Mesenchymal stem cell (in vitro differentiated cells and primary cell): Measurements from ENCODE around the gene GABRR3.

Experiments used
- DNase-seq: peaks from one replicate; pipeline ENCODE4 v3.0.0-alpha.2; 2013
- H2AFZ ChIP-seq: one replicate; pipeline ENCODE4 v1.6.1; 2013; ENCODE audit warnings: low read depth, mild to moderate bottlenecking, control low read depth, inconsistent platforms, low read length, moderate library complexity
- H2AK5ac ChIP-seq: 2 replicates; pipeline ENCODE4 v1.6.1; 2013; ENCODE audit warnings: low read length, moderate library complexity, mild to moderate bottlenecking, inconsistent platforms; ENCODE audit not compliant: severe bottlenecking
- H2BK120ac ChIP-seq: one replicate; pipeline ENCODE4 v1.6.1; 2013; ENCODE audit warnings: low read depth, mild to moderate bottlenecking, inconsistent platforms, low read length, moderate library complexity
- H2BK12ac ChIP-seq, 2 experiments: one replicate each; pipeline ENCODE4 v1.6.1; 2013; ENCODE audit warnings: inconsistent platforms in 2 of 2, low read length in 2 of 2, mild to moderate bottlenecking in 2 of 2, moderate library complexity in 2 of 2, control low read depth in 1 of 2
- H2BK15ac ChIP-seq: one replicate; pipeline ENCODE4 v1.6.1; 2013; ENCODE audit warnings: mild to moderate bottlenecking, low read depth, inconsistent platforms; ENCODE audit not compliant: poor library complexity, severe bottlenecking
- H2BK5ac ChIP-seq: 2 replicates; pipeline ENCODE4 v1.6.1; 2013; ENCODE audit warnings: low read depth, mild to moderate bottlenecking, low read length, control low read depth, inconsistent platforms; ENCODE audit not compliant: poor library complexity, severe bottlenecking
- H3K14ac ChIP-seq, 2 experiments: one replicate each; pipeline ENCODE4 v1.6.1; 2013; ENCODE audit warnings: inconsistent platforms in 2 of 2, low read length in 2 of 2, control low read depth in 1 of 2, mild to moderate bottlenecking in 1 of 2, moderate library complexity in 1 of 2
- H3K18ac ChIP-seq, 2 experiments: one replicate each; pipeline ENCODE4 v1.6.1; 2013; ENCODE audit warnings: inconsistent platforms in 2 of 2, low read length in 2 of 2, control low read depth in 1 of 2, low read depth in 1 of 2, mild to moderate bottlenecking in 1 of 2
- H3K23ac ChIP-seq, 2 experiments: one replicate each; pipeline ENCODE4 v1.6.1; 2013; ENCODE audit warnings: inconsistent platforms in 2 of 2, low read length in 2 of 2, mild to moderate bottlenecking in 2 of 2, moderate library complexity in 2 of 2, control low read depth in 1 of 2
- H3K27ac ChIP-seq: 2 replicates; pipeline ENCODE4 v1.5.1; 2013; ENCODE audit warnings: mild to moderate bottlenecking, moderate library complexity, low read length, control low read depth, inconsistent platforms; ENCODE audit not compliant: poor library complexity, severe bottlenecking
- H3K27me3 ChIP-seq, 2 experiments: 2 replicates each; pipeline versions ENCODE4 v1.6.1 to v1.7.0; 2013; ENCODE audit warnings: low read length in 2 of 2, mild to moderate bottlenecking in 2 of 2, moderate library complexity in 2 of 2, control low read depth in 1 of 2, inconsistent platforms in 1 of 2; ENCODE audit not compliant: control insufficient read depth in 1 of 2, insufficient read depth in 1 of 2
- H3K36me3 ChIP-seq, 2 experiments: 2 replicates each; pipeline versions ENCODE4 v1.6.1 to v1.7.0; 2013; ENCODE audit warnings: low read length in 2 of 2, control low read depth in 1 of 2, inconsistent platforms in 1 of 2, low read depth in 1 of 2, mild to moderate bottlenecking in 1 of 2; ENCODE audit not compliant: insufficient read depth in 2 of 2, control insufficient read depth in 1 of 2
- H3K4ac ChIP-seq, 2 experiments: one replicate each; pipeline ENCODE4 v1.6.1; 2013; ENCODE audit warnings: inconsistent platforms in 2 of 2, low read length in 2 of 2, mild to moderate bottlenecking in 2 of 2, moderate library complexity in 2 of 2, control low read depth in 1 of 2, low read depth in 1 of 2
- H3K4me1 ChIP-seq: 2 replicates; pipeline ENCODE4 v1.6.1; 2013; ENCODE audit warnings: low read depth, low read length, control low read depth; ENCODE audit not compliant: control insufficient read depth, insufficient read depth
- H3K4me2 ChIP-seq: 2 replicates; pipeline ENCODE4 v1.6.1; 2013; ENCODE audit warnings: low read length, mild to moderate bottlenecking, inconsistent platforms; ENCODE audit not compliant: poor library complexity, severe bottlenecking
- H3K4me3 ChIP-seq, 2 experiments: 2 replicates each; pipeline versions ENCODE4 v1.5.1 to v1.7.0; 2013; ENCODE audit warnings: low read length in 2 of 2, mild to moderate bottlenecking in 2 of 2, control low read depth in 1 of 2, low read depth in 1 of 2; ENCODE audit not compliant: insufficient read depth in 1 of 2
- H3K79me1 ChIP-seq: replicated peaks from 2 replicates; pipeline ENCODE4 v1.6.1; 2013; ENCODE audit warnings: mild to moderate bottlenecking, control low read depth, low read length, inconsistent platforms; ENCODE audit not compliant: poor library complexity, severe bottlenecking
- H3K9ac ChIP-seq: 2 replicates; pipeline ENCODE4 v1.7.0; 2013; ENCODE audit warnings: mild to moderate bottlenecking, low read length, moderate library complexity
- H3K9me3 ChIP-seq: 2 replicates; pipeline ENCODE4 v1.7.0; 2013; ENCODE audit warnings: mild to moderate bottlenecking, low read length; ENCODE audit not compliant: control insufficient read depth
- H4K8ac ChIP-seq: one replicate; pipeline ENCODE4 v1.6.1; 2013; ENCODE audit warnings: inconsistent platforms, mild to moderate bottlenecking, low read length, moderate library complexity
- H4K91ac ChIP-seq: one replicate; pipeline ENCODE4 v1.6.1; 2013; ENCODE audit warnings: mild to moderate bottlenecking, low read length, inconsistent platforms
- WGBS: methylation state at CpG from one replicate; pipeline ENCODE4 v1.1.7; 2013; ENCODE audit warnings: mixed read lengths; 5-methylcytosine and 5-hydroxymethylcytosine counted together

Gene GABRR3

DNA sequence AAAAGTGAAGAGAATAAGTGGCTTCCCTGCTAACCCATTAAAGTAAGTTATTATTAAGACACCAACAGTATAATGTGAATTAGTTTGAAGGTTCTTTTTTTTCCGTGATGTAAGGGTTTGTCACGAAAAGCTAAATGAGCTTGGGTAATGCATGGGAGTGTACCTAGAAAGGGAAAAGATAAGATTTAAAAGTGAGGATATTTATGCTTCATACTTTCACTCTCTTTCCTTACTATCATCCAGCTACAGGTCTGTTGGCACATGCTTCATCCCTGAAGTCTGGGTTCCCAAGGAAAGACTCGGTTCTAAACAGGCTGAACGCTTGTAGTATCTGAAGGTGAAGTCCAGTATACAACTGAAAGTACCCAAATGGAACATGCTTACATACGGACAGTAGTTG is 36.0 kb downstream of the GABRR3 start:
- DNase-seq, result no peak
- H3K36me3 ChIP-seq, result no peaks in the 10 kb centered on the region
- H3K23ac ChIP-seq, result no peak overlapping the region
- no peak overlapping the region for H3K27ac ChIP-seq
- H3K27me3 ChIP-seq, result peaks cover 0 to 3% of the 10 kb centered on the region in 2 experiments
- H4K8ac ChIP-seq, result no peak overlapping the region
- H3K4me1 ChIP-seq, result no peaks in the 10 kb centered on the region
- H3K9me3 ChIP-seq, result no peaks in the 10 kb centered on the region
- no peaks in the 10 kb centered on the region for H3K79me1 ChIP-seq
- no peak overlapping the region for H2BK5ac ChIP-seq
- no peak overlapping the region for H2BK15ac ChIP-seq
- H2BK120ac ChIP-seq, result no peak overlapping the region
- H3K4me2 ChIP-seq, result no peak overlapping the region
- WGBS, result 82% methylated on average over 3 of the region's 5 CpGs
- H4K91ac ChIP-seq, result no peak overlapping the region
- no peak overlapping the region for H2AFZ ChIP-seq
- H2BK12ac ChIP-seq, result no peak overlapping the region
- no peak overlapping the region for H3K14ac ChIP-seq
- H3K9ac ChIP-seq, result no peak overlapping the region
- H2AK5ac ChIP-seq, result no peak overlapping the region
- H3K4ac ChIP-seq, result no peak overlapping the region
- H3K18ac ChIP-seq, result no peak overlapping the region
- no peak overlapping the region for H3K4me3 ChIP-seq

DNA sequence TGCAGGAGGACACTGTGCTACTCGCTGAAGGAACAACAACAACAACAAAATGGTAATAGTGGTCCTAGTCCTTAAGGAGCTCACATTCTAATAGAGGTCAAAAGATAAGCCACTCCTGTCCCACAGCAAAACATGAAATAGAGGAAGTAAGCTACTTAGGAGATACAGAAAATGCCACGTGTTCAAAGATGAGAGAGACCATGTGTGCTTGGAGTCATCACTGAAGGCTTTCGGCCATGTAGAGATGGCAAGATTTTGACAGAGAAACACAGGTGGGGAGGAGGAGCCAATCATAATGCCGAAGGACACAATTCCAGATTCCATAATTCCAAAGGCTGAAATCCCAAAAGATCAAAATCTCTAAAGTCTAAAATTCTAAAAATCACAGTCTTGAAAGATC is 38.1 kb downstream of the GABRR3 start:
- H3K14ac ChIP-seq, result no peak overlapping the region
- peaks cover 3 to 7% of the 10 kb centered on the region in 2 experiments for H3K27me3 ChIP-seq
- H3K36me3 ChIP-seq, result no peaks in the 10 kb centered on the region
- no peak overlapping the region for H2BK120ac ChIP-seq
- no peak overlapping the region for H2AK5ac ChIP-seq
- WGBS, result 90% methylated on average over 3 of the region's 4 CpGs
- no peak overlapping the region for H4K91ac ChIP-seq
- no peak overlapping the region for H4K8ac ChIP-seq
- H3K9ac ChIP-seq, result no peak overlapping the region
- H3K79me1 ChIP-seq, result no peaks in the 10 kb centered on the region
- H3K9me3 ChIP-seq, result no peaks in the 10 kb centered on the region
- no peak for DNase-seq
- no peak overlapping the region for H2BK5ac ChIP-seq
- no peak overlapping the region for H3K4me2 ChIP-seq
- H2AFZ ChIP-seq, result no peak overlapping the region
- H2BK12ac ChIP-seq, result no peak overlapping the region
- H3K18ac ChIP-seq, result no peak overlapping the region
- no peak overlapping the region for H3K23ac ChIP-seq
- no peak overlapping the region for H3K4me3 ChIP-seq
- no peak overlapping the region for H3K27ac ChIP-seq
- no peaks in the 10 kb centered on the region for H3K4me1 ChIP-seq
- H3K4ac ChIP-seq, result no peak overlapping the region
- H2BK15ac ChIP-seq, result no peak overlapping the region

GRCh38 chr3:97994328-97994945 is 40.7 kb downstream of the GABRR3 start:
- Histone ChIP-seq H2BK120ac (no peak overlapping the region), H3K27ac (no peak overlapping the region), H2BK5ac (no peak overlapping the region), H3K79me1 (no peaks in the 10 kb centered on the region), H3K27me3 (peaks cover 0 to 7% of the 10 kb centered on the region in 2 experiments), H3K36me3 (no peaks in the 10 kb centered on the region), H3K4me2 (no peak overlapping the region), H4K91ac (no peak overlapping the region), H3K9me3 (no peaks in the 10 kb centered on the region), H3K23ac (no peak overlapping the region), H3K4me3 (no peak overlapping the region), H3K9ac (no peak overlapping the region), H3K4me1 (no peaks in the 10 kb centered on the region), H3K4ac (no peak overlapping the region), H3K14ac (no peak overlapping the region), H2BK15ac (no peak overlapping the region), H2BK12ac (no peak overlapping the region), H4K8ac (no peak overlapping the region), H2AK5ac (no peak overlapping the region), H3K18ac (no peak overlapping the region), H2AFZ (no peak overlapping the region)
- 83% methylated on average over 1 of the region's 2 CpGs for WGBS
- DNase-seq, result no peak

- H3K27me3 ChIP-seq, result peaks cover 0 to 7% of the 10 kb centered on the region in 2 experiments
- no peak overlapping the region for H3K4me3 ChIP-seq
- no peaks in the 10 kb centered on the region for H3K9me3 ChIP-seq
- no peak overlapping the region for H3K27ac ChIP-seq
- H2AK5ac ChIP-seq, result no peak overlapping the region
- no peaks in the 10 kb centered on the region for H3K36me3 ChIP-seq
- no peak overlapping the region for H2BK15ac ChIP-seq
- no peak overlapping the region for H2BK12ac ChIP-seq
- no peak overlapping the region for H3K9ac ChIP-seq
- H4K91ac ChIP-seq, result no peak overlapping the region
- H4K8ac ChIP-seq, result no peak overlapping the region
- no peak overlapping the region for H3K4ac ChIP-seq
- H3K4me2 ChIP-seq, result no peak overlapping the region
- no peak overlapping the region for H2BK5ac ChIP-seq
- no peak for DNase-seq
- H3K79me1 ChIP-seq, result no peaks in the 10 kb centered on the region
- no peak overlapping the region for H2BK120ac ChIP-seq
- no peak overlapping the region for H3K14ac ChIP-seq
- no peak overlapping the region for H3K18ac ChIP-seq
- WGBS, result 8% methylated on average over 1 of the region's 2 CpGs
- H3K4me1 ChIP-seq, result no peaks in the 10 kb centered on the region
- H2AFZ ChIP-seq, result no peak overlapping the region
- H3K23ac ChIP-seq, result no peak overlapping the region
Measured at GRCh38 chr3:97993526-97993925, 41.6 kb downstream of the GABRR3 start.
